ENCODE results near the gene LURAP1L. TPM values are rescaled to one million over a fixed set of nuclear protein-coding genes. Genes with fewer than 3 reads are reported as not detected.

The LURAP1L gene
- total RNA-seq, 4 donors from 2014 or later = 1.5 to 15.6 (median 9.4) TPM

GRCh38 chr9:12775679-12776512 is 1.1 kb downstream of the LURAP1L start:
- no peaks in the 10 kb centered on the region for H3K9me3 ChIP-seq
- TF ChIP-seq CTCF (IDR thresholded peaks at IDR 0.05) (peak; percentile 42 to 61 (median 56)), POLR2A (IDR thresholded peaks at IDR 0.05) (no peak)
- peak overlapping the region; percentile 65 to 84 for H3K4me3 ChIP-seq
- H3K27ac ChIP-seq = peak overlapping the region; percentile 92 to 98
- peaks cover 5 to 12% of the 10 kb centered on the region in 2 donors for H3K4me1 ChIP-seq
- intact Hi-C loops (cut with DNase I; ENCODE audit: low total_unique reads) = no loop called here
- no peaks in the 10 kb centered on the region for H3K27me3 ChIP-seq
- DNase-seq = peak in 1 of 2 donors; percentile 38
- H3K36me3 ChIP-seq = no peaks in the 10 kb centered on the region

GRCh38 chr9:12776513-12777055 is 1.8 kb downstream of the LURAP1L start:
- peaks cover 5 to 12% of the 10 kb centered on the region in 2 donors for H3K4me1 ChIP-seq

GRCh38 chr9:12777121-12778022 is 2.6 kb downstream of the LURAP1L start:
- intact Hi-C loops (cut with DNase I; ENCODE audit: low total_unique reads) = no loop called here
- no peaks in the 10 kb centered on the region for H3K36me3 ChIP-seq
- no peaks in the 10 kb centered on the region for H3K9me3 ChIP-seq
- DNase-seq = no peak
- peak overlapping the region; percentile 65 to 84 for H3K4me3 ChIP-seq
- H3K27ac ChIP-seq = peak overlapping the region; percentile 92 to 98
- TF ChIP-seq CTCF (IDR thresholded peaks at IDR 0.05) (no peak), POLR2A (IDR thresholded peaks at IDR 0.05) (no peak)
- no peaks in the 10 kb centered on the region for H3K27me3 ChIP-seq
- H3K4me1 ChIP-seq = peaks cover 5 to 12% of the 10 kb centered on the region in 2 donors

More at GRCh38 chr9:12776513-12777055, 1.8 kb downstream of the LURAP1L start:
- Histone ChIP-seq H3K27me3 (no peaks in the 10 kb centered on the region), H3K27ac (peak overlapping the region; percentile 92 to 98), H3K4me3 (peak overlapping the region; percentile 65 to 84), H3K36me3 (no peaks in the 10 kb centered on the region), H3K9me3 (no peaks in the 10 kb centered on the region)
- no peak for TF ChIP-seq CTCF (IDR thresholded peaks at IDR 0.05)
- no peak for TF ChIP-seq POLR2A (IDR thresholded peaks at IDR 0.05)
- intact Hi-C loops (cut with DNase I; ENCODE audit: low total_unique reads) = no loop called here
- peak; percentile 78 to 86 for DNase-seq

- Histone ChIP-seq H3K4me3 (no peak overlapping the region), H3K27ac (peak overlapping the region in 1 of 2 donors; percentile 92), H3K4me1 (peaks cover 5 to 12% of the 10 kb centered on the region in 2 donors), H3K27me3 (no peaks in the 10 kb centered on the region), H3K36me3 (no peaks in the 10 kb centered on the region), H3K9me3 (no peaks in the 10 kb centered on the region)
- no peak for DNase-seq
- TF ChIP-seq CTCF (IDR thresholded peaks at IDR 0.05) (no peak), POLR2A (IDR thresholded peaks at IDR 0.05) (no peak)
- intact Hi-C loops (cut with DNase I; ENCODE audit: low total_unique reads) = no loop called here
Measured at GRCh38 chr9:12778389-12778788, 3.6 kb downstream of the LURAP1L start.
